Suppressor macrophage treated with lipopolysaccharide for 4 hours (primary cell): Measurements from ENCODE around the gene PCDHGA10.
"Not testable (repeated sequence)": the region's sequence is repeated elsewhere in the genome, so short reads cannot be mapped to it uniquely, and the experiment has no call there.

Experiments
- DNase-seq: peaks from one replicate; pipeline ENCODE4 v3.0.0-alpha.2; 2020

The PCDHGA10 gene

DNA sequence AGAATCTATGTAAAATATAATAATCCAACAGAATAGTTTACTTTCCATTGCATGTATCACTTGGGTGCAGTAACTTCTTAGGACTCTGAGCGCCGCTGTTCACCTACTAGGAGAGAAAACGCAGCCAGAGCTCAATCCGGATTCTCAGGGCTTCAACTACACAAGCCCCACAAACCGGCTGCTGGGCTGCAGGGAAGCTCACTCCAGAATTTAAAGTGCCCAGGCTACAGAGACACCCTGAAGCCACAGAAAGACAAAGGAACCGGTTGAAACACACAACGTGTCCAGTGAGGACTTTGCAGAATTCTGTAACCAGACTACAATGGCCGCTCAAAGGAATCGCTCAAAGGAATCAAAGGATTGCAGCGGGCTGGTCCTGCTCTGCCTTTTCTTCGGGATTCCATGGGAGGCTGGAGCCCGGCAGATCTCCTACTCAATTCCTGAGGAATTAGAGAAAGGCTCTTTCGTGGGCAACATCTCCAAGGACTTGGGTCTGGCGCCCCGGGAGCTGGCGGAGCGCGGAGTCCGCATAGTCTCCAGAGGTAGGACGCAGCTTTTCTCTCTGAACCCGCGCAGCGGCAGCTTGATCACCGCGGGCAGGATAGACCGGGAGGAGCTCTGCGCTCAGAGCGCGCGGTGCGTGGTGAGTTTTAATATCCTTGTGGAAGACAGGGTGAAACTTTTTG lies at the start of gene PCDHGA10:
PCDHGA10 (plus strand) TSS at position 134 of the 686 bp plus-strand sequence; CDS start at position 323, 189 bp downstream.
- peak; percentile 69 for DNase-seq

DNA sequence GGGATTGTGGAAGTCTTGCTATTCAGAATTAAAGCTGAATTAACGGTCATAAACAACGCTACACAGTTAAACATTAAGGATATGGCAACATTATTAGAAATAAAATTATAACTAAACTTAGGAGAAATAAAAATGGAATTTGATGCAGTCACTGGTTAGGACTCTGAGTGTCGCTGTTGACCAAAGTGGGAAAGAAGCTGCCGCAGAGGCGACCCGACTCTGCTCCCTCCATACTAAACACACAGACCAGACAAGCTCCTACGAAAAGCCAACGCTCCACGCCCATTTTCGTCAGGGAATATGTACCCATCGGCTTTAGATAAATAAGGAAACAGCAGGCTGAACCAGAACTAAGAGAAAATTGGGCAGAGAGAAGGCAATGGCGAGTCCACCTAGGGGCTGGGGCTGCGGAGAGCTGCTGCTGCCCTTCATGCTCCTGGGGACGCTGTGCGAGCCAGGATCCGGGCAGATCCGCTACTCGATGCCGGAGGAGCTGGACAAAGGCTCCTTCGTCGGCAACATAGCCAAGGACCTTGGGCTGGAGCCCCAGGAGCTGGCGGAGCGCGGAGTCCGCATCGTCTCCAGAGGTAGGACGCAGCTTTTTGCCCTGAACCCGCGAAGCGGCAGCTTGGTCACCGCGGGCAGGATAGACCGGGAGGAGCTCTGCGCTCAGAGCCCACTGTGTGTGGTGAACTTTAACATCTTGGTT lies 48.7 kb upstream of the PCDHGA10 start, which contains the start of gene PCDHGA5:
PCDHGA5 (plus strand) TSS at position 211 of the 709 bp plus-strand sequence; CDS start at position 380, 169 bp downstream.
- DNase-seq: no peak

- no peak for DNase-seq
Observed at GRCh38 chr5:141366016-141366896, 46.5 kb upstream of the PCDHGA10 start.

DNA sequence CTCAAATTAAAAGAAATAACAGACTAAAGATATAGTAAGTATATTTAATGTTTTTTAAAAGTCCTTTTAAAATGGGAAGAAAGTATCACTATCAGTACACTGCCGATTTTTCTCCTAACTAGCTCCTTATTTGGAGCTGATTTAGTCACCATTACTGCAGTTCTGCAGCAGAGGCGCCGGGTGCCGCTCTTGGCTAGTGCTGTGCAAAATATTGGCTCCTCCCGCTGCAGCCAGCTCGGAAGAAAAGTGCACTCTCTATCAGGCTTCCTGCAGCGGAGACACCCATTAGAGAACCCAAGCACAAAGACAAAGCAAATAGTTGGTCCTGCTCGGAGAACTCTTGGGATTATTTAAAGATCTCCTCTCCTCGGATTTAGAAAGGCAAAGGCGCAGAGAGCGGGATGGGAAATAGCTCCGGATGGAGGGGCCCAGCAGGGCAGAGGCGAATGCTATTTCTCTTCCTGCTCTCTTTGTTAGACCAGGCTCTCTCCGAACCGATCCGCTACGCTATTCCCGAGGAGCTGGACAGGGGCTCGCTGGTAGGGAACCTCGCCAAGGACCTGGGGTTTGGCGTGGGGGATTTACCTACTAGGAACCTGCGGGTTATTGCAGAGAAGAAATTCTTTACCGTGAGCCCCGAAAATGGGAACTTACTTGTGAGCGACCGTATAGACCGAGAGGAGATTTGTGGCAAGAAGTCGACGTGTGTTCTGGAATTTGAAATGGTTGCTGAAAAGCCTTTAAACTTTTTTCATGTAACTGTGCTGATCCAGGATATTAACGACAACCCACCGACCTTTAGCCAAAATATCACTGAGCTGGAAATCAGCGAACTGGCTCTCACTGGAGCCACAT lies 42.6 kb upstream of the PCDHGA10 start, which contains the start of gene PCDHGB3:
PCDHGB3 (plus strand) TSS at position 249 of the 855 bp plus-strand sequence; CDS start at position 402, 153 bp downstream.
- peak; percentile 22 for DNase-seq

GRCh38 chr5:141371572-141372475 lies 41.0 kb upstream of the PCDHGA10 start:
- no peak for DNase-seq

DNA sequence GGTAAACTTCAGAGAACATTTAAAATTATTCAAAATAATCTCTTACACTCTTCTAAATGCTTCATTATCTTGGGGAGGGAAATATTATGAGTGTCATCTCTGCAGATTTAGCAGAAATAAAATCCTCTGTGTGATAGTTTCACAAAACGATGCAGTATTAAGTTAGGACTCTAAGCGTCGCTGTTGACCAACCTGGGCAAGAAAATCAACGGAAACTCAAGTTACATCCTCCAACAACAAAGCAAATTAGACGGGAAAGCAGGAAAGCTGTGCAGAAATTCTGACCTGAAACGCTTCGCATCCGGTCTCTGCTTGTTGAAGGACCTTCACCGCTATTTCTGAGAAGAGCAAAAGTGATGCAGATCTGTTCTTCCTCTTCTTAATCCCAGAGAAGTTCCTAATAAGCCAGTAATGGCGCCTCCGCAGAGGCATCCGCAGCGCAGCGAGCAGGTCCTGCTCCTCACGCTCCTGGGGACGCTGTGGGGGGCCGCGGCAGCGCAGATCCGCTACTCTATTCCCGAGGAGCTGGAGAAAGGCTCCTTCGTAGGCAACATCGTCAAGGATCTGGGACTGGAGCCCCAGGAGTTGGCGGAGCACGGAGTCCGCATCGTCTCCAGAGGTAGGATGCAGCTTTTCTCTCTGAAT lies 39.0 kb upstream of the PCDHGA10 start, which contains the start of gene PCDHGA6:
PCDHGA6 (plus strand) TSS at position 219 of the 645 bp plus-strand sequence; CDS start at position 412, 193 bp downstream.
- DNase-seq: no peak

- DNase-seq: no peak
Observed at GRCh38 chr5:141374627-141375026, 38.2 kb upstream of the PCDHGA10 start.

GRCh38 chr5:141375444-141376155 lies 37.2 kb upstream of the PCDHGA10 start:
- DNase-seq: not testable (repeated sequence)

- no peak for DNase-seq
Observed at GRCh38 chr5:141382469-141383294, 30.1 kb upstream of the PCDHGA10 start, which contains the start of gene PCDHGA7. Gene PCDHGA7 (plus strand): TSS chr5:141382742. CDS start chr5:141382900, 158 bp downstream.

- DNase-seq: no peak
Observed at GRCh38 chr5:141383345-141383744, 29.4 kb upstream of the PCDHGA10 start.

GRCh38 chr5:141384471-141385267 lies 28.1 kb upstream of the PCDHGA10 start:
- no peak for DNase-seq

- peak; percentile 29 for DNase-seq
Observed at GRCh38 chr5:141387557-141388311, 25.1 kb upstream of the PCDHGA10 start, which contains the start of gene PCDHGB4. Gene PCDHGB4 (plus strand): TSS chr5:141387698. CDS start chr5:141387885, 187 bp downstream.

GRCh38 chr5:141388661-141389060 lies 24.1 kb upstream of the PCDHGA10 start:
- no peak for DNase-seq

DNA sequence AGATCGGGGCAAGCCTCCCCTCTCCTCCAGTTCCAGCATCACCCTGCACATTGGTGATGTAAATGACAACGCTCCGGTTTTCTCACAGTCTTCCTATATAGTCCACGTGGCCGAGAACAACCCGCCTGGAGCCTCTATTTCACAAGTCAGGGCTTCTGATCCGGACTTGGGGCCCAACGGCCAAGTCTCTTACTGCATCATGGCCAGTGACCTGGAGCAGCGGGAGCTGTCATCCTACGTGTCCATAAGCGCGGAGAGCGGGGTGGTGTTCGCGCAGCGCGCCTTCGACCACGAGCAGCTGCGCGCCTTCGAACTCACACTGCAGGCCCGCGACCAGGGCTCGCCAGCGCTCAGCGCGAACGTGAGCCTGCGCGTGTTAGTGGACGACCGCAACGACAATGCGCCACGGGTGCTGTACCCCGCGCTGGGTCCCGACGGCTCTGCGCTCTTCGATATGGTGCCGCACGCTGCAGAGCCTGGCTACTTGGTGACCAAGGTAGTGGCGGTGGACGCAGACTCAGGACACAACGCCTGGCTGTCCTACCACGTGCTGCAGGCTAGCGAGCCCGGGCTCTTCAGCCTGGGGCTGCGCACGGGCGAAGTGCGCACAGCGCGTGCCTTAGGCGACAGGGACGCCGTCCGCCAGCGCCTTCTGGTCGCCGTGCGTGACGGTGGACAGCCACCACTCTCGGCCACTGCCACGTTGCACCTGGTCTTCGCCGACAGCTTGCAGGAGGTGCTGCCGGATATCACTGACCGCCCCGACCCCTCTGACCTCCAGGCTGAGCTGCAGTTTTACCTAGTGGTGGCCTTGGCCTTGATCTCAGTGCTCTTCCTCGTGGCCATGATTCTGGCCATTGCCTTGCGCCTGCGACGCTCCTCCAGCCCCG lies 23.4 kb upstream of the PCDHGA10 start:
- no peak for DNase-seq

- no peak for DNase-seq
Observed at GRCh38 chr5:141392429-141393198, 20.2 kb upstream of the PCDHGA10 start, which contains the start of gene PCDHGA8. Gene PCDHGA8 (plus strand): TSS chr5:141392633. CDS start chr5:141392814, 181 bp downstream.
